ENCODE data around the gene C19orf81.

DNA sequence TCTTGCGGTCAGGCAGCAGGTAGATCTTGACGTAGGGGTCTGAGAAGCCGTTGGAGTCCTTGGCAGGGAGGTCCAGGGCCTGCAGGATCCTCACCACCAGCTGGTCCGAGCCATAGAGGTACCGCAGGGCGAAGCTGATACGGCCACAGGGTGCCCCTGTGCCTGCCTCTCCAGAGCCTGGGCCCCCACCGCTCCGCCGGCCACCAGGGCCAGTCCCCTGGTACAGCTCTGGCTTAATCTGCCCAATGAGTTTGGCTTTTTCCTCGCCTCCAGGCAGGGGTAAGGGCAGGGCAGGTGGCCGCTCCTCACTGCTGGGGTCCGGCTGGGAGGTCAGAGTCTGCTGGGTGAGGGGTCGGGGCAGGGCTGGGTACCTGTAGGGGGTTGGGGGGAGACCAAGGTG, 19.4 kb upstream of the C19orf81 start:
- TF ChIP-seq, protein P1, sequence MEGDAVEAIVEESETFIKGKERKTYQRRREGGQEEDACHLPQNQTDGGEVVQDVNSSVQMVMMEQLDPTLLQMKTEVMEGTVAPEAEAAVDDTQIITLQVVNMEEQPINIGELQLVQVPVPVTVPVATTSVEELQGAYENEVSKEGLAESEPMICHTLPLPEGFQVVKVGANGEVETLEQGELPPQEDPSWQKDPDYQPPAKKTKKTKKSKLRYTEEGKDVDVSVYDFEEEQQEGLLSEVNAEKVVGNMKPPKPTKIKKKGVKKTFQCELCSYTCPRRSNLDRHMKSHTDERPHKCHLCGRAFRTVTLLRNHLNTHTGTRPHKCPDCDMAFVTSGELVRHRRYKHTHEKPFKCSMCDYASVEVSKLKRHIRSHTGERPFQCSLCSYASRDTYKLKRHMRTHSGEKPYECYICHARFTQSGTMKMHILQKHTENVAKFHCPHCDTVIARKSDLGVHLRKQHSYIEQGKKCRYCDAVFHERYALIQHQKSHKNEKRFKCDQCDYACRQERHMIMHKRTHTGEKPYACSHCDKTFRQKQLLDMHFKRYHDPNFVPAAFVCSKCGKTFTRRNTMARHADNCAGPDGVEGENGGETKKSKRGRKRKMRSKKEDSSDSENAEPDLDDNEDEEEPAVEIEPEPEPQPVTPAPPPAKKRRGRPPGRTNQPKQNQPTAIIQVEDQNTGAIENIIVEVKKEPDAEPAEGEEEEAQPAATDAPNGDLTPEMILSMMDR (IDR thresholded peaks at IDR 0.05), result no peak
- no peak for TF ChIP-seq POLR2A (IDR thresholded peaks at IDR 0.05)

Measured in vagina (tissue), 2 donors.